ENCODE measurements around the gene OR2A7. TPM values are rescaled to one million over a fixed set of nuclear protein-coding genes. Genes with fewer than 3 reads are reported as not detected.
"Not testable (repeated sequence)": the region's sequence is repeated elsewhere in the genome, so short reads cannot be mapped to it uniquely, and the experiment has no call there.

OR2A7 gene
- total RNA-seq, 1 donor from 2014 or later = 2.1 TPM

- H3K27me3 Mint-ChIP-seq; H3K9me3 Mint-ChIP-seq; H3K27ac Mint-ChIP-seq; DNase-seq; H3K36me3 Mint-ChIP-seq (ENCODE audit: low read depth); intact Hi-C loops (cut with micrococcal nuclease); H3K4me1 Mint-ChIP-seq; H3K4me3 Mint-ChIP-seq: not testable (repeated sequence)
These were observed 33.6 kb downstream of the OR2A7 start for GRCh38 chr7:144231027-144231426.

DNA sequence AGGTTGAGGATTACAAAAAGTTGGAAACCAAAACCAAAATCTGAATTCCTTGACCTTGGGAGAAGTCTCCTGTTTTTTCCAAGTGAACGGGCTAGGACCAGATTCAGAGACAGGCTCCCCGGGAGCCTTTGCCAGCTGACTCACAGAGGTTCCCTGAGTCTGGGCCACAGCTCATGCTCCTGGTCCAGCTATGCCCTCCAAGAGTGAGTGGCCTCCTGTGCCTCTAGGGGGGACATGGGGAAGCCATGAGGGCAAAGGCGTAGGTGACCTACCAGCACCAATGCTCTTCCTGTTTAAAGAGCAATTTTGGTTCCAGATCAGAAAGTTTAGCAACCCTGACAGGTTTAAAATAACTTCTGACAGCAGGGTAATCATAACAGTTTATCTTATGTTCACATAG, 35.8 kb downstream of the OR2A7 start:
- intact Hi-C loops (cut with micrococcal nuclease); H3K27me3 Mint-ChIP-seq; H3K36me3 Mint-ChIP-seq (ENCODE audit: low read depth); H3K4me3 Mint-ChIP-seq; H3K4me1 Mint-ChIP-seq; H3K9me3 Mint-ChIP-seq; H3K27ac Mint-ChIP-seq: not testable (repeated sequence)
- peak; percentile 51 for DNase-seq

DNA sequence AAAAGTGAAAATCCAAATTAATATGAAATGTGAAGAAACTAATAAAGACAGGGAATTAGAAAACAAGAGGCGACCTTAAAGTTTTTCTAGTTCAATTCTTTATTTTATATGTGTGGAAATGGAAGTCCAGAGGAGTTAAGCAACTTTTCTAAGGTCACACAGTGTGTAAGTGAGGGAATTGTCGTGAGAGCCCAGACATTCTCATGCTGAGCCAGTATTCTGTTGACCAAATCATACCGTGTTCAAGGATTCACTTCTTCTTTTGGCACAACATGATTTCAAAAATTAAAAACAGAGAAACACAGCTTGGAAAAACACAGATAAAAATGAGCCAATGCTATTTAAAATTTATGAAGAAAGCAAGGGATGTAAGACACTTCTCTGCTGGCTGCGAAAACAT, 37.7 kb downstream of the OR2A7 start:
- DNase-seq = peak; percentile 35
- H3K36me3 Mint-ChIP-seq (ENCODE audit: low read depth); H3K27me3 Mint-ChIP-seq; H3K4me3 Mint-ChIP-seq; H3K27ac Mint-ChIP-seq; H3K9me3 Mint-ChIP-seq; intact Hi-C loops (cut with micrococcal nuclease); H3K4me1 Mint-ChIP-seq: not testable (repeated sequence)

- H3K4me1 Mint-ChIP-seq; H3K36me3 Mint-ChIP-seq (ENCODE audit: low read depth); H3K27me3 Mint-ChIP-seq; H3K4me3 Mint-ChIP-seq; H3K27ac Mint-ChIP-seq; intact Hi-C loops (cut with micrococcal nuclease); H3K9me3 Mint-ChIP-seq: not testable (repeated sequence)
- DNase-seq = peak; percentile 39
These were observed 40.9 kb downstream of the OR2A7 start for GRCh38 chr7:144223675-144224074.

DNA sequence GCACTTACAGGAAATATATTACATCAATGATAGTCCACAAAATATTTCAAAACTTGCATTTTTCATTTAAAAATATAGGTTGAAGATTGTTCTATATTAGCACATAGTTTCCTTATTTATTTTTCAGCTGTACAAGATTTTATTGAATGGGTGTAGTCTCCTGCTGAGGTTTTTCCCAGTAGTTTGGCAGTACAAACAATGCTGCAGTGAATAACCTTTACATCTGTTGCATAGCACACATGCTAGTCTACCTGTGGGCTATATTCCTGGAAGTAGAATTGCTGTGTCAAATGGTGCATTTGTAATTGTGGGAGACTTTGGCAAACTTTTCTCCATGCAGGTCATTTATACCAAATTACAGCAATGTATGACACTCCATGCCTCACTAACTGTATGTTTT, 44.1 kb downstream of the OR2A7 start:
- H3K27me3 Mint-ChIP-seq; H3K27ac Mint-ChIP-seq; DNase-seq; intact Hi-C loops (cut with micrococcal nuclease); H3K9me3 Mint-ChIP-seq; H3K4me1 Mint-ChIP-seq; H3K36me3 Mint-ChIP-seq (ENCODE audit: low read depth); H3K4me3 Mint-ChIP-seq: not testable (repeated sequence)

- H3K27ac Mint-ChIP-seq; H3K27me3 Mint-ChIP-seq; H3K4me1 Mint-ChIP-seq; H3K9me3 Mint-ChIP-seq; DNase-seq; H3K36me3 Mint-ChIP-seq (ENCODE audit: low read depth); H3K4me3 Mint-ChIP-seq; intact Hi-C loops (cut with micrococcal nuclease): not testable (repeated sequence)
These were observed 45.4 kb downstream of the OR2A7 start for GRCh38 chr7:144219149-144219548.

DNA sequence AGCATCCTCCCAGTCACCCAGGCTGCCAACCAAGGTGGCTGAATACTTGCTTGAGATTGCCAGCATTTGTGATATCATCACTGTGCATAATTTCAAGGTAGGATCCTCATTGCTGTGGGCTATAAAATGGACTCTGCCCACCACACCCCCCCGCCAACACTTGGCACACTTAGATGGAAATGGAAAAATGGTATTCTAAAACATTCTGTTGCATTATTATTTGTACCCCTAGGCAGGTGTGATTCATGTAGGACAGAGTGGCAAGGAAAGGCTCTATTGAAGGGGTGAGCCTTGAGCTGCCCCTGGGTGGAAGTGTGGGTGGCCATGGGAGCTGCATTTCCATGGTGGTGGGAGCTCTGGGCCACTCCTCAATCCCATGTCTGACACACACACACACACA, 46.0 kb downstream of the OR2A7 start:
- intact Hi-C loops (cut with micrococcal nuclease); H3K4me1 Mint-ChIP-seq; H3K9me3 Mint-ChIP-seq; H3K27ac Mint-ChIP-seq; H3K27me3 Mint-ChIP-seq; H3K4me3 Mint-ChIP-seq; H3K36me3 Mint-ChIP-seq (ENCODE audit: low read depth): not testable (repeated sequence)
- peak; percentile 48 for DNase-seq

DNA sequence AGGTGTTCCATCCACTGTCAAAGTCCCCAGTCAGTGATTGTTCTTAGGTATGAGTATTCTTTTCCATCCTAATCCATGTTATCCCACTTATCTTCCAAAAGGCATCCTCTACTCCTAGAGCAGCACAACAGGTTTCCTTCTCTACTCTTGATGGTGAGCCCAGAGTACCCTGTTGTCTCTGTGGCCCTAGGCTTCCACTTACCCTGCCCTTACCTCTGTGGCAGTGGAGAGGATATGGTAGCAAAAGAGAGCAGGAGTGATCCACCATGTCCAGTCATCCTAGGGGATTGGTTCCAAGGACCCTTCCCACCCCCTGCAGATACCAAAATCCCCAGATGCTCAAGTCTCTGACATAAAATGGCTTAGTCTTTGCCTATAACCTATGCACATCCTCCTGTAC, 47.4 kb downstream of the OR2A7 start:
- H3K9me3 Mint-ChIP-seq; H3K27me3 Mint-ChIP-seq; H3K4me3 Mint-ChIP-seq; intact Hi-C loops (cut with micrococcal nuclease); H3K27ac Mint-ChIP-seq; H3K4me1 Mint-ChIP-seq; H3K36me3 Mint-ChIP-seq (ENCODE audit: low read depth): not testable (repeated sequence)
- peak; percentile 33 for DNase-seq

Other genes with a start within 250 kb of the OR2A7 start
- gene OR2A5, start 215.8 kb downstream of the OR2A7 start, total RNA-seq = not detected in 2 replicates
- gene OR2A25, start 195.0 kb downstream of the OR2A7 start, total RNA-seq = not detected in 2 replicates
- gene OR2A12, start 178.5 kb downstream of the OR2A7 start, total RNA-seq = not detected in 2 replicates
- not detected in 2 replicates for gene OR2A2, start 155.2 kb downstream of the OR2A7 start, total RNA-seq
- not detected in 2 replicates for gene OR2A14, start 141.6 kb downstream of the OR2A7 start, total RNA-seq
- 0.56 and 1.1 TPM in 2 replicates for gene CTAGE4, start 81.3 kb downstream of the OR2A7 start, total RNA-seq
- gene ARHGEF35, start 69.0 kb downstream of the OR2A7 start, total RNA-seq = 2.8 and 3.5 TPM in 2 replicates
- not detected in 2 replicates for gene OR2A42, start 25.2 kb downstream of the OR2A7 start, total RNA-seq
- gene CTAGE8, start 4.5 kb upstream of the OR2A7 start, total RNA-seq = 0.99 and 2.0 TPM in 2 replicates
- gene OR2A1, start 47.6 kb upstream of the OR2A7 start, total RNA-seq = not detected in 2 replicates
- 8.7 and 9.4 TPM in 2 replicates for gene ARHGEF5, start 90.6 kb upstream of the OR2A7 start, total RNA-seq
- gene NOBOX, start 138.9 kb upstream of the OR2A7 start, total RNA-seq = not detected in 2 replicates

All from activated CD4-positive, alpha-beta T cell treated with anti-CD3 and anti-CD28 coated beads, Interleukin-2, amount 10 ng/mL, durations not matched to agents 24 days and 14 days (primary cell).